GM21367 (cell line): ENCODE measurements around the gene MAGI2.

Experiments
- ATAC-seq: cut with Tn5 transposase; IDR thresholded peaks from one replicate; pipeline ENCODE4 v1.9.1; 2021; ENCODE audit not compliant: unreplicated experiment

The MAGI2 gene

DNA sequence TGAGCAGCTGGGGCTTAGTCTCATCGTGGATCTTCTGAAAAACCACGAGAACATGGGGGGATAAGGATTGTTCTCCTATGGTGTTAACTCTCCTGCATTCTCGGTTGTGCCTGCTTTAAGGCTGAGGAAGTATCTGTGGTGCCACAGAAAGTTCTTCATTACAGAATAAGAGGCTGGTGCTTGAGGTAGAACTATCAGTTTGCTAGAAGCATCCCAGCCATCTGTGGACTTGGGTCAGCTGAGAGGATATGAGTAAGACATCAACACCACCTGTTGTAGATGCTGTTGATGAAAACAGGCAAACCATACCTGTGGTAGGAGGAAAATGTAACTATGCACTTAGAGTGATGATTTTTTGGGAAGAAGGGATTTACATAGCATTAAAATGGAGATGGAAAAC lies 1238.3 kb downstream of the MAGI2 start:
- no peak for ATAC-seq

DNA sequence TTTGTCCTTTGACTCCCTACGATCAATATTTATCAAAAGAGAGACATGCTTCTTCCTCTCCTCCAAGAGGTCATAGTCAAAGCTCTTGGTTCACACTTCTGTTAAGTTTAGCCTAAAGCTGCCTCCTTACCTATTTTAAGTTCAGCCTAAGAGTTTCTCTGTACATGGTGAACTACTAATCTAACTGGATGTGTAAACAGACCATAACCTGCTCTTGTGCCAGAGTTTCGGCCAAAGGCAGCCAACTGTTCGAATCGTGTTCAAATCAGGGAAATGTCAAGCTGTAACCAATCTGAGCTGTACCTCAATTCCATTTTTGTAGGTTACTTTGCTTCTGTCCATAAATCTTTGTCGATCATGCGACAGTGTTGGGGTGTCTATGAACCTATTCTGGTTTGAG lies 1240.1 kb downstream of the MAGI2 start:
- ATAC-seq = no peak

DNA sequence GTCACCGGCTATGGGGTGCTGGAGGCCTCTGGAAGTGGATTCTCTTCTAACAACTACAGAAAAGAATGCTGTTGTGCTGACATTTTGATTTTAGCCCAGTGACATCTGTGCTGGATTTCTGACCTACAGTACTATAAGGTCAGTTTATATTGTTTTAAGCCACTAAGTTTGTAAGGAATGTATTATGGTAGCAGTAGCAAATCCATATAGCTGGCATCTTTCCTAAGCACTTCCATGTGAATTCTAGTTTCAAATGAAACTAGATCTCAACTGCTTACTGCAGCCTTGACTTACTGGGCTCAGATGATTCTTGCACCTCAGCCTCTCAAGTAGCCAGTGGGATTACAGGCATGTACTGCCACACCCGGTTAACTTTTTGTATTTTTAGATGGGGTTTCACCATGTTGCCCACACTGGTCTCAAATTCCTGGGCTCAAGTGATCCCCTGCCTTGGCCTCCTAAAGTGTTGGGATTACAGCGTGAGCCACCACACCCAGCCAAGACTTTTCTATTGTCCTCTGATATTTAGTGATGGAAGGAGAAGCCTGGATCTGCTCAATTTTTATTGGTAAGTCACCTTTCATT lies 1240.9 kb downstream of the MAGI2 start:
- no peak for ATAC-seq

DNA sequence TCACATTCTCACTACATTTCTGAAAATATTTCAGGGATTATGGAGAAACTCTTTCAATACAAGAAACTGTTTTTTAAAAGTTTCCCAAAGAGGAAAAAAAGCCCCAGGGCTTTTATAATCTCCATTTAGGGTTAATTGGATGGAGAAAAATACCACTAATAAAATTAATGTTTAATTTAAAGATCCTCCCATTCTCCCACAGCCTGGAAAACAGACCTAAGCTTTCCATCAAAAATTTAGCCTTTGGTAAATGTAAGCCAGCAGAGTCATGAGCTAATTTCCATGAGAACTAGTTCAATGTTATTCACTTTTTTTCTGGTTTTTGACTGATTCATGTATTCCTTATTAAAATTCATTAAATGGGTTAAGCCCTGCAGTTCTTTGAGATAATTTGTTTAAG lies 1246.2 kb downstream of the MAGI2 start:
- ATAC-seq = no peak

DNA sequence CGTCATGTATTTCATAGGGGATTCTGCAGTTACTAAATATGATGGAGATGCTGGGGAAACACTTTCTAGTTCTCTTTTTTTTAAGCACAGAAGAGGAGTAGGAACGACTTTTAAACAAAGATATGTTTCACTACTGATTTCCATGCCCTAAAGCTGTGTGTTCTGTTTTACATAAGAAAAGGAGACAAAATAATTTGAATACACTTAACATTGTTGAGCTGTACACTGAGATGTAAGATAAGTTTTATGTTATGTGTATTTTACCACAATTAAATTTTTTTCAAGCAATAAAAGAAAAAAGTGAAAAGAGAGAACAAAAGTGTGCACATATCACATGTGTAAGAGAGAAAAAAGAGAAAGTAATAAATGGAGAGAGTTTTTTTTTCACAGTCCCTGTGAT lies 1246.7 kb downstream of the MAGI2 start:
- no peak for ATAC-seq

DNA sequence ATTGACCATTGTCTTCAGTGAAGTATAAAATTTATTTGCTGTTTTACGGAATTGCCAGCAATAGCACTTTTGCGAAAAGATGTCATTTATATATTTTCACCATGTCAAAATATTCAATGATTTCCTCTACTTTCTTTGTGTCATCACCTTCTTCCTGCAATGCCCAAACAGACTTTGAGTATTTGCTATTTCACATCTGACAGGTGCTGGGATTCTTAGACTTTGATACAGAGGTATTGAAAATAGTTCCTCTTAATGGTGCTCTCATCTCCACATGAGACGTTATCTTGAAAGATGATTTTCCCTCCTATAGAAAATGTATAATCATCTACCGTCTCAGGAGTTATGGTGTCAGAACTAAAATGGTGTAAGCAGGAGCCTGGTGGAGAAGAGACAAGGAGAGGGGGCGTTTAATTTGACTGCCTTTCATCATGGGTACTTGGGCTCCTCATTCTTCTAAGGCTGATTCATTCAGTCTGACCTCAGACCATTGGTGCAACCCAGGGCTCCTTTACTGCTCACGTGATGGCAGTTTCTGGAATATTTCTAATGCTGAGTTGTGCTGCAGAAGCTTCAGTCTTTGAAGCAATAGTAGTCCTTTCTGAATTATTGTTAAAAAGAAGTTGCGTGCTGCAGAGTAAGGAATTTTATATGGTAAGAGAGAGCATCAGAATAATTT lies 1250.3 kb downstream of the MAGI2 start:
- ATAC-seq = no peak

DNA sequence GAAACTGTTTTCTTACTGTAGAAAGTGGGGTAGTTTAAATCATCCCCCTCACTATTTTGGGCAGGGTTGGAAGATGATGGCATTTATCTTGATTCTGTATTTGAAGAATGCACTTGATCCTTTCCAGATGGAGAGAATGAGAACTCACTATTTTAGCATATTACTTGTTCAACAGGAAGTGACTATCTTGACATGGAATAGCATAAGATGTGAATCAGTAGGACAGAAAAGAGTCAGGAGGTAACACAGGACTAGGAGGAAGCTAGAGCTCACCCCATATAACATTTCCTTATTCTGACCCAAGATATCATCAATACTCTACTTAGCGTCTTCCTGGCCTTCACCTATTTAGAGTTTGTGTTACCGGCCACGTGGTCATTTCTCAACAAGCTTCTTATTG lies 1254.7 kb downstream of the MAGI2 start:
- ATAC-seq = no peak

DNA sequence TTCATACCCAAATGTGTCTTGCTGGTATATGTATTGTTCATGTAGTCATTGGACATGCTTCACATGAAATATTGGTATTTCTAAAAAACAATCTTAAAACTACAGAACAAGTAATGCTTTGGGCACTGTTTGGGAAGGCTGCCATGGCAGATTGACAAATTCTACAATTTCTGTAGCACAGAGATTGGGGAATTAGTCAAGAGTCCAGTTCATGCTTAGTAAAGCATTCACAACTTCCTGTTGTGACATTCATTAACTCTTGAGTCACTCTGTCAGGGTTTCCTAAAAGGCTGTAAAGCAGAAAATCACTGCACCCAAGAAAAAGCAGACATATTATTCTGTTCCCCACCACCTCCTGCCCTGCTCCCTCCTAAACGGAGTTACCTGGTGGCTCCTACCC lies 1256.0 kb downstream of the MAGI2 start:
- ATAC-seq = no peak

DNA sequence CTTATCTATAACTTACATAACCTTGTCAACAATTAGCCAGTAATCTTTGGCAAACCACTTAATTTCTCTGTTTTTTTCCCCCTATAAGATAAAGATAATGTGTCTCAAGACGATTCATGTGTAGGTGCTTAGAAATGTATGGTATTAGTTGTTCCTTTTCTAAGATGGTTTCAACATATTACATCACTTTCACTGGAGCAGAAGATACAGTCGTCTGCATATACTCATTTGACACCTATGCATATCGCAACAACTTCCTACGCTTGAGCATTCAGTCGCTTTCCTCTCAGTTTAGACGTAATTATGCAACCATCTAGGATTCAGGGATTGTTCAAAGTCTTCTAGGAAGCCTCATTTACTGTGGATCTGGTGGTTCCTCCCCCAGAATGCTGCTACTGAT lies 1258.2 kb downstream of the MAGI2 start:
- ATAC-seq = no peak

DNA sequence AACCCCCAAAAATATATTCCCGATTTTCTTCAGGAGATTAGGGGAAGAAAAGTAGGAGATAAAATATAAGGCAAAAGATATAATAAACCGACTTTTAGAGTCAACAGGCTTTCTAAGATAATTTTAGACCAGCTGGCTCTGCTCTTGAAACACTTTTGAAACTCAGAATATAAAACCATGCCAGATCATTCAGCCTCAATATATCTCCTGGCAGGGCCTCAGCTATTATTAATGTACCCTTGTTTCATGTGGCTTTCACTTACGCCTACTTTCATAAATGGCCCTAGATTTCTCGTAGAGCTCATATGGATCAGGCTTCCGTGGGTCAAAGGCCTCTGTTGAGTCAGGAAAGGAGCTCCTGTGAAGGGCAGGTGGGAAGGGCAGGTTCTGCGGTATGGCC lies 1258.9 kb downstream of the MAGI2 start:
- ATAC-seq = no peak

DNA sequence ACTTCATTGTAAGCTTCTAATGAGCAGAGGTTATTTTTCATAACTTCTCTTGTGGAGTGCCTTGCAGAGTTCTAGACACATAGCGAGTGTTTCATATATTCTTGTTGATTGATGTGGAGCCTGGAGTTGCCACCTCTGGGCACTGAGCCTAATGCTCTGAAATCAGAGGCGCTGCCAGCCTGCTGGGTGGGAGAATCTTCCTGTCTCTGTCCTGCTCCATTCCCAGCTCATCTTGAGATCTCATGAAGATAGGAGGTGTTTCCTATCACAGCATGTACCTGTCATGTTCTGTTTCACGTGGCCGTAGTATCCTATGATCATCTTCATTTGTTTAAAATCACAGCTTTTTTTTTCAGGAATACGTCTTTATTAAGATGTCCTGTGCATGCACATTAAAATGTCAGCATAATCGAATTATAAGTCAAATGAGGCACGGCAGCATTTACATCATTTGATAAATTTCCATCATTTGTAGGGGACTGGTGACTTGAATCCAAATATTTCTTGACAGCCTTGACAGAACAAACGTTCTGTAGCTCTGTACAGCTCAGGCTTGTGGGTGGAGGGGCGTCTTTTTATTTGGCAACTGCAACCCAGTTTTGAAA lies 1261.9 kb downstream of the MAGI2 start:
- no peak for ATAC-seq

DNA sequence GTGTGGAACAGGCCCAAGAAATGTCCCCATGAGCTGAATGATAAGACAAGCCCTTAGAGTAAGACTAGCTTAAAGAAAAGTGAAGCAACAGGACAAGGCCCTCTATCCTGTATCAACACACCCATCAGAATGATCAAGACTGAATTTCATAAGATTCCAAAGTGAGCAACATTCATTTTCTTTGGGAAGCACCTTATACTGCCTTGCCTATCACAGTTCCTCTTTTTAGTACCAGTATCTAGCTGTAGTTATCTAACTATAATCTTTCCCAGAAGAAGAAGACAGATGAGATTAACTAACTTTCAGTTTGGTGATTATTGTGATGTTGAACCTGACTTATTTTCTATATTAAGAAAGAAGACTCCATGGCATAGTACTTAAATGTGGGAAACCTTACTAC lies 1263.7 kb downstream of the MAGI2 start:
- ATAC-seq = no peak

DNA sequence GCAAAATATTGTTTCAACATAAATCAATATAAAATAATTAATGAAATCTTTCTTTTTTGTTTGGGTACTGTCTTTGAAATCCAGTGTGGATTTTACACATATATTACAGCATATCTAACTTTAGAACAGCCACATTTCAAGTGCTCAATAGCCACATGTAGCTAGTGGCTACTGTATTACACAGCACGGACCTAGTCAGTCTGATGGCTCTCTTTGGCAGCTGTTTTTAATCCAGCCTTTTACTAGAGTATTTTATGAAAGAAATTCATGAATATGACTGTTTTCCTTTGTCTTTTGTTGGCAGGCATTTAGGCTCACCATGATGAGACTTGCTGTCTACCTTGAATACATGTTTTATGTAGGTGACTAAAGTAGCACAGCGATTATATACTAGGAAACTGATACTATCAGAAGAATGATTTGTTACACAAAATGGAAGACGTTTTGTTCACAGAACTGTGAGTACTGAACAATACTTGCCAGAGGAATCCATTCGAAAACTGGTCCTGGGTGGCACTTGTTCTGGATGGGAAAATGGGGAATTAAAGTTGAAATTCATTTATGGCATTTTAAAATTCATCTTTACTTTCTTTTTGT lies 1268.2 kb downstream of the MAGI2 start:
- no peak for ATAC-seq

DNA sequence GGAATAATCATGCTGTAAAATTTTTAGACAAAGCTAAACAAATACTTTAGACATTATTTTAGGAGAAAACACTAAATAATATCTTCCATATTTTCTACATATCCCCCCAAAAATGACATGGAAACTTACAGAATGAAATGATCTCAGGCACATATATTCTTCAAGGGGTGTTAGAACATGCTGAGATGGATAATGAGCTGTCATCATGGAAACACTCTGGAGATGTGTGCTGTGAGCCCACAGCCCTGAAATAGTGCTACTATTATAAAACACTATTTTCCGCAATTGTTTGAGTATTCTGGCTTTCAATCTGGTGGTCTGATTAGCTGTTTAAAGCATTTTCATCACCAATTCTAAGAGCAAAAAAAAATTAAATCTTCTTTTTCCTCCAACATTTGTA lies 1269.2 kb downstream of the MAGI2 start:
- no peak for ATAC-seq

DNA sequence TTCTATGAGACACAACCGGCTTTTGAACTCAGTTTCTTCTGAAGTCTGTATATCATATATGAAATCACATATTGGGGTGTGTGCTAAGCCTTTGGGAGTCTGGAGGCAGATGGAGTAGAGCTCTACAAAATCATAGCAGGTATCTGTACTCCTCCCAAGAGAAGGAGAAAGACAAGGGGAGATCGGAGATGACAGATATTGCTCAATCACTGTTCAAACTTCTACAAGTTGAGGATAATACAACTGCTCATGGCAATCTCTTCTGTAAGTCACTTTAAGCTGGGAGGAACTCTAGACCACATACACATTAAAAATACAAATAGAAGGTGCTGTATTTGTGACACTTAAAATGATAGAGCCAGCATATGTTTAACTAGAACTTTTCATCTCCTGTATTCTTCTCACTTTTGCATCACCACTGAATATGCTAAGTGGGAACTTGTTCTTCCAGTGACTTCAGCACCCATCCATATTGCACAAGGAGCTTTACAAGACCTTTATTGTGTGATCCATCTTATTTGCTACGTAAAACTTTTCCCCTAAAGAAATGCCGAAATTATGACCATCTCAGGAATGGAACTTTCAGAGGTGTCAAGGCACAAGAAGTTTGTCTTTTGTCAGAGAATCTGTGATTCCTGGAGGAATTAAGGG lies 1273.5 kb downstream of the MAGI2 start:
- no peak for ATAC-seq

DNA sequence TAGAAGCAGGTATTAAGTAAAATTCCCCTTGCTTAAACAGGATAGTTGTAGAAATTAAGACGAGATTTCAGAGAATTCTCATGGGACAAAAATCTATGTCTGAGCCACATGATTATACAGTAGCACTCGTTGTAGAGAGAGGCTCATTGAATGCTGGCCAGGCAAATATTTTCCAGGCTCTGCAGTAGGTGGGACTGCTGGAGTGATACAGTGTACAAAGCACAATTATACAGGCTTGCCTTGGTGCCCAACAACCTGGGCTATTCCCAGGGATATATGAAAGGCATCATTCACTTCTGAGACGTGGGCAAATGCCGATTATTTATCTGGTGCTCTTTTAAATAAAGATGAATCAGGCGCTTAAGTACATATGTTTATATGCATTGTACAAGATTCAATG lies 1274.3 kb downstream of the MAGI2 start:
- no peak for ATAC-seq

DNA sequence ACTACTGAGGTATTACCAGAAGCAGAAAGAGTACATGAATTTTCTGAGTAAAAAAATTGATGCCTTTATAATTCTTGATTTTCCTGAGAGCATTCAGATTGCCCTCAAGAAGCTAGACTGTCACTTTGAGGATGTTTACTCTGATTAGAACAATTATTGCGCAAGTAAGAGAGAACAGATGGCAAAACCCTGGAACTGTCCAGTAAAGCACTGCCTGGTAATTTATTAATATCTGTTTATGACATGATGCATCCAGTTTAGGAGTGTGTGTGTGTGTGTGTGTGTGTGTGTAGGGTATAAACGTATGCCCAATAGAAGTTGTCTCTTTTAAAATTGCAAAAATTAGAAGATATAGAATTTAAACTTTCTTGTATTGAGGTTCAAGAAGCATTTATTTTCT lies 1275.1 kb downstream of the MAGI2 start:
- no peak for ATAC-seq

DNA sequence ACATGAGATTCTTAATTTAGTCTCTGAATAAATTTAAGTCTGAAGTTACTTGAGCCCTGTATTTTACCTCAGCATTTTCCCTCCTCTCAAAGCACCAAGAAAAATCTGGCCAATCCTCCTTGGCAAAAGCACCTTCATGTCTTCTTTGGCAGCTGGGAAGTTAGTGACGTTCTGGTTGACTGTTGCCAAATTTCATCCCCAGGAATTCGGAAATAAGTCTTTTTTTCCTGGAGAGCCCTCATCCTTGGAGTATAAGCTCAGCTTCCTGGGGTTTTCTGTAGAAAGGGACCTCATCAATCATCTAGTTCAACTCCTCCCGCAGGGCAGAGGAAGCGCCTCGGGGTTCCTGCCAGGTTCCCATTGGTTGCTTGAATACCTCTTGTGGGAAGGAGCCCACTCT lies 1277.3 kb downstream of the MAGI2 start:
- ATAC-seq = no peak

DNA sequence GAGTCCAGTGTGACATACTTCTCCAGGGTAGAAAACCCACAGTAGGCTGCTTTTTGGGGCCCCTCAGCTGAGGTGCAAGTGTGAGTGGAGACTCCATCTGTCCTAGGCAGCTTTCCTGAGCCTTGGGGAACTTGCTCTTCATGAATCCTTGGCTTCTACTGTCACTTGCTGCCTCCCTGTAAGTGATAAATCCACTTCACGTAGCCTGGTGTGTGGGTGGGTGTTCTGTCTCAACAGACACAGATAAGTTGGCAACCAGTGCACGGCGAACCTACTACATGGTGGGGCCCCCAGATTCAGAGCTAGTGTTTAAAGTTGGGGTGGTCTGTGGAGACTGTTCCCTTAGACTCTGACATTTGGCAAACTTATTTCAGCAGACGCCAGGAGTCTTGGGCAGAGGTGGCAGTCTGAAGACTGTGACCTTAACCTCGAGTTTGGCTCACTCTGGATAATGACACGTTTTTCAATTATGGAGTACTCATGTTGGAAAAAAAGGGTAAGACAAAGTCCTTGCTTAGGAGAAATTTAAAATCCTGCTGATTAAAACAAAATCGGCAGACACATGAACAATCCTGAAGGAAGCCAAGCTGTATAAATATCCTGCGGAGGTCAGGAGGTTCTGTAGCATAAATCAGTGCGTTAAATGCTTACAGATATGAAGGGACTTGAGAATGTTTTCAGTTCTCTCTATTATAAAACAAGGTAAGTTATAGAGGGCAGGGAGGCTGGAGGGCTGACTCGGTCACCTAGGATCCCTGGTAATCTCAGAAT lies 1278.0 kb downstream of the MAGI2 start:
- no peak for ATAC-seq

DNA sequence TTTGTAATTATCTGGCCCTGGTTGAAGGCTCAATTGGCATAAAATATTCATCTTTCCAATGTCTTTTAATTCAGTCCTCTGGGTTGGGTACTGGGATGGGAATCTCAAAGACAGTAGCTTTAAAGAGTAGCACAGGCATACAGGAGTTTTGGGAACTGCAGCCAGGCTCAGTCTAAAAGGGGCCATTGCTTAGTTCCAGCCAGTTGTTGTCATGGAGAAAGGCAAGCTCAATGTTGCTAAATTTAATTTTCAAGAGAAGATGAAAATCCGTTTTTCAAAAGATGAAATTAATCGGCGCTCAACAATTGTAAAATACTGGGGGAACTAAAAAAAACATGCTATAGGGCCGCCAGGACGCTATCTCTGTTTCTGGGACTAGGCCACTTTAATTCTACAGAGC lies 1279.8 kb downstream of the MAGI2 start:
- ATAC-seq = no peak

DNA sequence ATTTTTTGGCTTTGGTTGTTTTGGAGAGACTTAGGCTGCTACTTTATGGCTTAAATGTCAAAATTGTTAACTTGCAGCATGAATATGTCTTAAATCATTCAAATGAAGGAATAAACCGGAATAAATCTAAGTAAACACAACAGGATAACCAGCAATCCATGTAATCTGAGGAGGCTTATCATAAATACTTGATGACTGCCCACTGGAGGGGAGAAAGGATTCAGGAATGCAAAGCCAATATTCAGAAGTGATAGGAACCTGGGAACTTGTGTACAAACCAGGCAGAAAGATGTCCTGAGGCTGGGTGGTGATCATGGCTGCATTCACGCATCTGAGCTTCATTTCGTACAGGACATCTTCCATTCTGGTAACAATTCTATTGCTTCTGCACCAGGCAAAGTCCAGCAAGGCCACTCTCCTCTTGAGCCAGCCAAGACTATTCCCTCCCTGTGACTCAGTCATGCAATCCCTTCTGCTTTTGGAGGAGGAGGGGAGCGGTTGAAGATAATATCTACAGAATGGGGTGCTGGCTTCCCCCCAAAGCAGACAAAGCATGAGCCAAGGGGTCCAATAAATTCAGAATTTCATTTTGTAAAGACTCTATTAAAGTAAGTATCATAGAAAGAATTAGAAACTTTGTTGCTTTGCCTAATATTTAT lies 1280.4 kb downstream of the MAGI2 start:
- ATAC-seq = no peak
